BJ (cell line): ENCODE data around the gene KREMEN1. TPM values are rescaled to one million over a fixed set of nuclear protein-coding genes. Genes with fewer than 3 reads are reported as not detected.

Source experiments
- CTCF ChIA-PET: fragments of 350-600 bp; formaldehyde crosslinking; extraction: SDS; loops from one replicate; lab custom pipeline; 2021; ENCODE audit warnings: antibody characterized with exemption, inconsistent platforms; lab: Yijun Ruan, JAX
- POLR2A ChIA-PET: fragments of 300-600 bp; sonication (Branson Sonifier 250); formaldehyde crosslinking; extraction: SDS; loops from one replicate; lab custom pipeline; 2021; ENCODE audit warnings: antibody characterized with exemption; lab: Charles Lee
- DNase-seq: peaks from one replicate; pipeline ENCODE4 v3.0.0-alpha.2; 2011; ENCODE audit warnings: low read depth
- H3K27me3 ChIP-seq: 2 replicates; pipeline ENCODE4 v1.6.0; 2011; ENCODE audit warnings: low read length; ENCODE audit not compliant: control insufficient read depth, insufficient read depth
- H3K36me3 ChIP-seq: 2 replicates; pipeline ENCODE4 v1.5.1; 2011; ENCODE audit warnings: low read length; ENCODE audit not compliant: control insufficient read depth, insufficient read depth
- H3K4me3 ChIP-seq: 2 replicates; pipeline ENCODE4 v1.5.1; 2011; ENCODE audit warnings: low read depth, mild to moderate bottlenecking, control low read depth, low read length
- polyA plus RNA-seq: library from polyadenylated mRNA; depleted of rRNA; stranded (reverse); fragments of >200 nt; gene quantifications from 2 replicates; pipeline ENCODE4 v1.2.3, GENCODE V29; 2011
- TF ChIP-seq, protein P1 (sequence below): IDR thresholded peaks from 2 replicates; pipeline ENCODE4 v1.5.1; 2011; ENCODE audit warnings: low read depth, mild to moderate bottlenecking, control low read depth, inconsistent platforms, low read length, moderate library complexity; ENCODE audit not compliant: insufficient read depth

The KREMEN1 gene
- polyA plus RNA-seq, 1 experiment, result 2.1 TPM

DNA sequence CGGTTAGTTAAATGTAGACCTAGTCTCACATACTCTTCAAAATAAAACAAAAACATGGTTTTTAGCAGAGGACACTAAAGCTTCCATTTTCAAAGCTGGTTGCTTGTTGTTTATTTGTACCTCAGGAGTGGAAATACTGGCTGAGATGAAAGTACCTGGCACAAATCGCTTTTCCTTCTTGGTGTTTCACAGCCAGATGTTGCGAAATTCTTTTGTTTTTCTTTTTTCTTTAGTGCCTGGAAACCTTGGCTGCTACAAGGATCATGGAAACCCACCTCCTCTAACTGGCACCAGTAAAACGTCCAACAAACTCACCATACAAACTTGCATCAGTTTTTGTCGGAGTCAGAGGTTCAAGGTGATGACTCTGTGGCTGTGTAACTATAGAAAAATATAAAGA, 48.3 kb downstream of the KREMEN1 start:
- Histone ChIP-seq H3K36me3 (no peaks in the 10 kb centered on the region), H3K4me3 (no peak overlapping the region), H3K27me3 (no peaks in the 10 kb centered on the region)
- ChIA-PET POLR2A (no interaction called here), CTCF (interaction anchor here (1.2 kb wide), 1 partner anchor 33 kb away, joined by 3 read pairs; no protein-coding TSS in a partner anchor)
- TF ChIP-seq, protein P1, sequence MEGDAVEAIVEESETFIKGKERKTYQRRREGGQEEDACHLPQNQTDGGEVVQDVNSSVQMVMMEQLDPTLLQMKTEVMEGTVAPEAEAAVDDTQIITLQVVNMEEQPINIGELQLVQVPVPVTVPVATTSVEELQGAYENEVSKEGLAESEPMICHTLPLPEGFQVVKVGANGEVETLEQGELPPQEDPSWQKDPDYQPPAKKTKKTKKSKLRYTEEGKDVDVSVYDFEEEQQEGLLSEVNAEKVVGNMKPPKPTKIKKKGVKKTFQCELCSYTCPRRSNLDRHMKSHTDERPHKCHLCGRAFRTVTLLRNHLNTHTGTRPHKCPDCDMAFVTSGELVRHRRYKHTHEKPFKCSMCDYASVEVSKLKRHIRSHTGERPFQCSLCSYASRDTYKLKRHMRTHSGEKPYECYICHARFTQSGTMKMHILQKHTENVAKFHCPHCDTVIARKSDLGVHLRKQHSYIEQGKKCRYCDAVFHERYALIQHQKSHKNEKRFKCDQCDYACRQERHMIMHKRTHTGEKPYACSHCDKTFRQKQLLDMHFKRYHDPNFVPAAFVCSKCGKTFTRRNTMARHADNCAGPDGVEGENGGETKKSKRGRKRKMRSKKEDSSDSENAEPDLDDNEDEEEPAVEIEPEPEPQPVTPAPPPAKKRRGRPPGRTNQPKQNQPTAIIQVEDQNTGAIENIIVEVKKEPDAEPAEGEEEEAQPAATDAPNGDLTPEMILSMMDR, result no peak
- DNase-seq, result no peak

DNA sequence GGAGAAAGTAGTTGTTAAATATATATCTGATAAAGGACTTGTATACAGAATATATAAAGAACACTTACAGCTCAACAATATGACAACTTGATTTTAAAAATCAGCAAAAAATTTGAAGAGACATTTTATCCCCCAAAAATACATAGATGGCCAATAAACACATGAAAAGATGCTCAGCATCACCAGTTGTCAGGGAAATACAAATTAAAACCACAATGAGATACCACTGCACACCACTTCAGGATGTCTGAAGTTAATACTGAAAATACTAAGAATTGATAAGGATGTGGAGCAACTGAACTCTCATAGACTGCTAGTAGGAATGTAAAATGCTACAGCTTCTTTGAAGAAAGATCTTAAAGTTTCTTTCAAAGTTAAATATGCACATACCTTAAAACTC, 49.2 kb downstream of the KREMEN1 start:
- POLR2A ChIA-PET, result no interaction called here

DNA sequence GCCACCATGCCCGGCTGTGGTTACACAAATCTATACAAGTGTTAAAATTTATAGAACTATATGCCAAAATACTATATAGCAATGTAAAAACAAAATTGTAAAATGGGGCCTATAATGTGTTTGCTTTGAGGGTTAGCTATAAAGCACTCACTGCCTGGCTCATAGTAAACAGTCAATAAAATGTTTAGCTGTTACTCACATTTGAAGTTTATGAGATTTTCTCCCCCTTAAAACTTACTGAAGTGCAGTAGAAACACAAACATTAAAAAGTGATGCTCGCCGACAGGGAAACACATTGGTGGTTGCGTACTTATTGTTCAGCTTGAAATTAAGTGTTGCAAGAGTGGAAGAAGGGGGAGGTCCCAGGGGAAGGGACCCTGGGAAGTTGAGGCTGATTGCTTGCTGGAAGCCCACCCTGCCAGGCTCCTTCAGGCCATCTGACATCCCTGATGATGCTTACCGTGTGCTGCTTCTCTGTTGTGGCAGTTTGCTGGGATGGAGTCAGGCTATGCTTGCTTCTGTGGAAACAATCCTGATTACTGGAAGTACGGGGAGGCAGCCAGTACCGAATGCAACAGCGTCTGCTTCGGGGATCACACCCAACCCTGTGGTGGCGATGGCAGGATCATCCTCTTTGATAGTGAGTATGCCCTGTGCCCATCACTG, 52.1 kb downstream of the KREMEN1 start:
- TF ChIP-seq, protein P1, result no peak
- ChIA-PET POLR2A (no interaction called here), CTCF (interaction anchor here (1.3 kb wide), 1 partner anchor 9 kb away, joined by 3 read pairs; no protein-coding TSS in a partner anchor)
- DNase-seq, result no peak
- Histone ChIP-seq H3K36me3 (no peaks in the 10 kb centered on the region), H3K27me3 (no peaks in the 10 kb centered on the region), H3K4me3 (no peak overlapping the region)

More for the DNA sequence above, 49.2 kb downstream of the KREMEN1 start:
- no peak for DNase-seq
- Histone ChIP-seq H3K27me3 (no peaks in the 10 kb centered on the region), H3K4me3 (no peak overlapping the region), H3K36me3 (no peaks in the 10 kb centered on the region)
- TF ChIP-seq, protein P1, result no peak
- CTCF ChIA-PET, result interaction anchor here (1.2 kb wide), 1 partner anchor 32 kb away, joined by 3 read pairs; no protein-coding TSS in a partner anchor

DNA sequence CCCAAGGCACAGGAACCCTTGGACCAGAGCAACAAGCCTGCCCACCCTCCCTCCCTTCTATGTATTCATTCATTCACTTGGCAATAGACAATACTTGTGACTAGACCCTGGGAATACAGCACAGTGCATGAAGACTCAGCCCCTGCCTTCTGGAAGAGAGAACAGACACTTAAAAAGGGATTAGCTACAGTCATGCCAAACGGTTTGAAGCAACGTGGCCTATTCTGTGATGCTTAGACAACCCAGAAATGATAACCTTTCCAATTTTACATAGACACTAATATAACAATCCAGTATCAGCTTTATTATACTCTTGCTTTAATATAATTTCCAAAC, 52.6 kb downstream of the KREMEN1 start:
- no peak for DNase-seq
- Histone ChIP-seq H3K27me3 (no peaks in the 10 kb centered on the region), H3K4me3 (no peak overlapping the region), H3K36me3 (no peaks in the 10 kb centered on the region)
- POLR2A ChIA-PET, result no interaction called here
- CTCF ChIA-PET, result no interaction called here
- TF ChIP-seq, protein P1, result no peak

DNA sequence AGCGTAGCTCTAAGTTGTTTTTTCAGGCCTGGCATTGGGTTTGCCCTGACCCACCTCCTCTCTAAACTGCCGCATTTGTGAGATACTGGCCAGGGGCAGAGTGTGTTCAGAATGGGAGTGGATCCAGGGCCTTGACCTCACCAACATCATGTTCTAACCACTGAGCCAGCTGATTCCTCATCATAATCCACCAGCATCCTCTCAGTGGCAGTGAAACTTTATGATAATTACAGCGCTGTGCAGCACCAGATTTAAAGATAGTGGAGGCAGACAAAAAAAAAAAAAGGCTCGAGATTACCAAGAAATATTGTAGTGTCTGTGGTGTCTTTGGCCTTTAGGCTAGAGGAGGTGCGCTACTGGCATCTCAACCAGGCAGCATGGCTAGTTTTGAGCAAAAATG, 53.0 kb downstream of the KREMEN1 start:
- Histone ChIP-seq H3K4me3 (no peak overlapping the region), H3K36me3 (no peaks in the 10 kb centered on the region), H3K27me3 (no peaks in the 10 kb centered on the region)
- CTCF ChIA-PET, result no interaction called here
- no peak for DNase-seq
- TF ChIP-seq, protein P1, result no peak
- POLR2A ChIA-PET, result no interaction called here
